H1 (cell line): Measurements from ENCODE around the gene LENG1. TPM values are rescaled to one million over a fixed set of nuclear protein-coding genes. Genes with fewer than 3 reads are reported as not detected.

Experiments
- CTCF ChIA-PET: fragments of 300-600 bp; sonication (Branson Sonifier 250); formaldehyde crosslinking; loops from one replicate; lab custom pipeline; 2021; ENCODE audit not compliant: partially characterized antibody; lab: Charles Lee
- POLR2A ChIA-PET: fragments of 300-600 bp; sonication (Branson Sonifier 250); formaldehyde crosslinking; loops from one replicate; lab custom pipeline; 2021; ENCODE audit warnings: inconsistent platforms; ENCODE audit not compliant: partially characterized antibody; lab: Charles Lee
- DNase-seq, 2 experiments: peaks; one replicate each; pipeline versions ENCODE4 v3.0.0 to v3.0.0-alpha.2; 2010 to 2022; ENCODE audit warnings: low spot score in 2 of 2, low read depth in 1 of 2, mixed read lengths in 1 of 2
- FAIRE-seq: peaks from 2 replicates; lab custom pipeline; 2011; peaks lifted over from hg19 to GRCh38; lab: Jason Lieb, UNC
- H2AFZ ChIP-seq: 2 replicates; pipeline ENCODE4 v1.8.1; 2012; ENCODE audit warnings: low read length, inconsistent platforms
- H2AK5ac ChIP-seq: 2 replicates; pipeline ENCODE4 v1.6.1; 2013; ENCODE audit warnings: low read depth, low read length
- H2BK120ac ChIP-seq: replicated peaks from 2 replicates; pipeline ENCODE3; 2013; ENCODE audit warnings: low read depth, low read length, inconsistent platforms
- H2BK12ac ChIP-seq: 2 replicates; pipeline ENCODE4 v1.6.1; 2013; ENCODE audit warnings: low read depth, low read length
- H2BK15ac ChIP-seq: 2 replicates; pipeline ENCODE4 v1.6.1; 2013; ENCODE audit warnings: low read length
- H2BK20ac ChIP-seq: 2 replicates; pipeline ENCODE4 v1.6.1; 2013; ENCODE audit warnings: low read length
- H2BK5ac ChIP-seq: 2 replicates; pipeline ENCODE4 v1.6.1; 2013; ENCODE audit warnings: low read depth, low read length
- H3K14ac ChIP-seq: 2 replicates; pipeline ENCODE4 v1.6.1; 2013; ENCODE audit warnings: inconsistent platforms; ENCODE audit not compliant: insufficient read length
- H3K18ac ChIP-seq: 2 replicates; pipeline ENCODE4 v1.6.1; 2013; ENCODE audit warnings: low read length; ENCODE audit errors: extremely low read depth
- H3K23ac ChIP-seq: 2 replicates; pipeline ENCODE4 v1.6.1; 2013; ENCODE audit warnings: inconsistent platforms; ENCODE audit not compliant: insufficient read length
- H3K23me2 ChIP-seq: 2 replicates; pipeline ENCODE4 v1.6.1; 2013; ENCODE audit warnings: low read depth, low read length
- H3K27ac ChIP-seq: 2 replicates; pipeline ENCODE4 v1.6.1; 2011; ENCODE audit warnings: low read depth, low read length, inconsistent platforms
- H3K27me3 ChIP-seq, 4 experiments: replicated peaks in 1 of 4; 1 replicate in 1 of 4; 2 replicates in 3 of 4; pipeline versions ENCODE4 v1.6.1 to v1.8.1; 2011 to 2013; ENCODE audit warnings: low read length in 3 of 4, mild to moderate bottlenecking in 3 of 4, inconsistent platforms in 2 of 4, mixed read lengths in 2 of 4, moderate library complexity in 1 of 4; ENCODE audit not compliant: control insufficient read depth in 3 of 4, insufficient read depth in 3 of 4; ENCODE audit errors: extremely low read depth in 1 of 4
- H3K36me3 ChIP-seq, 4 experiments: 2 replicates each; pipeline versions ENCODE4 v1.6.1 to v1.8.1; 2011 to 2013; ENCODE audit warnings: mild to moderate bottlenecking in 4 of 4, low read length in 3 of 4, moderate library complexity in 2 of 4, control low read depth in 1 of 4, inconsistent platforms in 1 of 4; ENCODE audit not compliant: insufficient read depth in 4 of 4, control insufficient read depth in 2 of 4
- H3K4ac ChIP-seq: replicated peaks from 2 replicates; pipeline ENCODE3; 2013; ENCODE audit warnings: low read length, low read depth, mixed read lengths, inconsistent platforms; ENCODE audit not compliant: insufficient read length
- H3K4me1 ChIP-seq, 4 experiments: replicated peaks in 1 of 4; 1 replicate in 1 of 4; 2 replicates in 3 of 4; pipeline versions ENCODE4 v1.6.1 to v1.8.1; 2011 to 2013; ENCODE audit warnings: low read length in 3 of 4, inconsistent platforms in 2 of 4, mixed read lengths in 1 of 4; ENCODE audit not compliant: insufficient read depth in 4 of 4, control insufficient read depth in 3 of 4
- H3K4me2 ChIP-seq, 2 experiments: 2 replicates each; pipeline versions ENCODE4 v1.6.1 to v1.8.1; 2011 to 2013; ENCODE audit warnings: low read depth in 2 of 2, low read length in 2 of 2, control low read depth in 1 of 2, inconsistent platforms in 1 of 2, mild to moderate bottlenecking in 1 of 2; ENCODE audit not compliant: insufficient read depth in 1 of 2
- H3K4me3 ChIP-seq, 4 experiments: fragments of 200-600, 300-600 bp in 1 of 4; sonication (generic), shearing (Covaris generic), sonication (Bioruptor Twin) in 1 of 4; 2 replicates each; pipeline versions ENCODE4 v1.5.1 to v1.8.1; 2011 to 2016; ENCODE audit warnings: low read length in 4 of 4, low read depth in 3 of 4, control low read depth in 2 of 4, inconsistent platforms in 2 of 4, mild to moderate bottlenecking in 2 of 4, mixed read lengths in 1 of 4, moderate library complexity in 1 of 4; ENCODE audit not compliant: insufficient read depth in 2 of 4; ENCODE audit errors: extremely low read depth in 1 of 4
- H3K56ac ChIP-seq: replicated peaks from 2 replicates; pipeline ENCODE3; 2013; ENCODE audit warnings: low read depth, mild to moderate bottlenecking, mixed read lengths, low read length, inconsistent platforms; ENCODE audit not compliant: insufficient read length
- H3K79me1 ChIP-seq: 2 replicates; pipeline ENCODE4 v1.6.1; 2013; ENCODE audit warnings: low read depth, low read length, control low read depth
- H3K79me2 ChIP-seq, 2 experiments: 2 replicates each; pipeline versions ENCODE4 v1.6.1 to v1.8.1; 2012 to 2013; ENCODE audit warnings: low read length in 2 of 2, mild to moderate bottlenecking in 2 of 2, inconsistent platforms in 1 of 2; ENCODE audit not compliant: insufficient read depth in 2 of 2, control insufficient read depth in 1 of 2
- H3K9ac ChIP-seq, 4 experiments: replicated peaks in 1 of 4; 1 replicate in 1 of 4; 2 replicates in 3 of 4; pipeline versions ENCODE4 v1.6.1 to v1.8.1; 2011 to 2013; ENCODE audit warnings: low read depth in 3 of 4, low read length in 3 of 4, control low read depth in 2 of 4, mild to moderate bottlenecking in 2 of 4, moderate library complexity in 2 of 4, inconsistent platforms in 1 of 4; ENCODE audit errors: extremely low read depth in 1 of 4
- H3K9me3 ChIP-seq, 2 experiments: 2 replicates each; pipeline versions ENCODE4 v1.6.1 to v1.8.1; 2012 to 2013; ENCODE audit warnings: mild to moderate bottlenecking in 2 of 2, moderate library complexity in 2 of 2, control low read depth in 1 of 2, inconsistent platforms in 1 of 2, low read depth in 1 of 2, low read length in 1 of 2, mixed read lengths in 1 of 2; ENCODE audit not compliant: insufficient read depth in 2 of 2
- H4K20me1 ChIP-seq, 2 experiments: replicated peaks in 1 of 2; 2 replicates each; pipeline versions ENCODE3 to v1.8.1; 2011 to 2013; ENCODE audit warnings: inconsistent platforms in 2 of 2, low read length in 2 of 2, mild to moderate bottlenecking in 1 of 2; ENCODE audit not compliant: insufficient read depth in 2 of 2, control insufficient read depth in 1 of 2
- H4K5ac ChIP-seq: 2 replicates; pipeline ENCODE4 v1.6.1; 2013; ENCODE audit warnings: low read length, low read depth, mixed read lengths, inconsistent platforms; ENCODE audit not compliant: insufficient read length
- H4K8ac ChIP-seq: 2 replicates; pipeline ENCODE4 v1.8.0; 2013; ENCODE audit warnings: mild to moderate bottlenecking, moderate library complexity, low read length, inconsistent platforms; ENCODE audit not compliant: insufficient read depth; ENCODE audit errors: extremely low read depth
- H4K91ac ChIP-seq: replicated peaks from 2 replicates; pipeline ENCODE3; 2013; ENCODE audit warnings: low read length, mixed read lengths, inconsistent platforms; ENCODE audit not compliant: insufficient read length
- CEBPB ChIP-seq: IDR thresholded peaks from 2 replicates; pipeline ENCODE4 v1.6.1; 2012; ENCODE audit warnings: low read depth, low read length
- POLR2A ChIP-seq, 2 experiments: IDR thresholded peaks; 1 replicate in 1 of 2; 2 replicates in 1 of 2; pipeline ENCODE4 v1.6.1; 2011; ENCODE audit warnings: low read depth in 2 of 2, low read length in 2 of 2, mild to moderate bottlenecking in 2 of 2; ENCODE audit errors: control extremely low read depth in 1 of 2
- POLR2AphosphoS5 ChIP-seq: IDR thresholded peaks from 2 replicates; pipeline ENCODE4 v1.6.1; 2011; ENCODE audit warnings: low read depth, low read length
- SIRT6 ChIP-seq: IDR thresholded peaks from one replicate; pipeline ENCODE4 v1.7.1; 2012; ENCODE audit warnings: low read length, inconsistent platforms
- SP4 ChIP-seq: IDR thresholded peaks from 2 replicates; pipeline ENCODE4 v1.6.1; 2012; ENCODE audit warnings: low read length, inconsistent platforms
- TAF1 ChIP-seq: IDR thresholded peaks from 2 replicates; pipeline ENCODE4 v1.6.1; 2011; ENCODE audit warnings: mild to moderate bottlenecking, low read depth, low read length
- WGBS, 2 experiments: shearing (Covaris generic) in 1 of 2; methylation state at CpG; one replicate each; pipeline versions ENCODE4 v1.1.6 to v1.1.7; 2013 to 2015; ENCODE audit warnings: low lambda C conversion rate in 2 of 2, mixed read lengths in 2 of 2, inconsistent platforms in 1 of 2, low coverage in 1 of 2, missing lambda C conversion rate in 1 of 2; ENCODE audit not compliant: insufficient replicate concordance in 2 of 2, insufficient coverage in 1 of 2, insufficient read length in 1 of 2; ENCODE audit errors: extremely low coverage in 1 of 2, missing lambda C conversion rate in 1 of 2; 5-methylcytosine and 5-hydroxymethylcytosine counted together
- polyA plus RNA-seq, 7 experiments: library from polyadenylated mRNA; depleted of rRNA in 3 of 7; stranded (reverse) in 5 of 7; unstranded in 2 of 7; fragments of >200 nt in 5 of 7; fragments of 200-250 nt in 2 of 7; gene quantifications; 1 replicate in 5 of 7; 2 replicates in 1 of 7; 4 replicates in 1 of 7; pipeline versions ENCODE4 v1.2.1 to v1.2.3, GENCODE V29; 2011 to 2013; ENCODE audit warnings: missing spikeins in 2 of 7, mixed read lengths in 2 of 7
- total RNA-seq: library from RNA; stranded (reverse); fragmentation: NEBNext Ultra II Directional; extraction: Animal tissue kit (Norgen Biotek cat#: 25700); gene quantifications from 2 replicates; pipeline ENCODE4 v1.2.1, GENCODE V29; 2021
- TF ChIP-seq, protein P1 (sequence below): IDR thresholded peaks from 2 replicates; pipeline ENCODE4 v1.6.1; 2012; ENCODE audit warnings: low read length, inconsistent platforms

Gene LENG1
- total and polyA plus RNA-seq, 2 of the 8 experiments (the other 6 are each of a cell fraction or from before 2014, with no cell fraction given) = 1.2 to 4.4 TPM

GRCh38 chr19:54207983-54208783 is 48.7 kb upstream of the LENG1 start:
- Histone ChIP-seq H3K27ac (peak overlapping the region; percentile 39; the same call in 1 of the 2 replicates), H3K23me2 (peaks cover 4% of the 10 kb centered on the region; the same call in 1 of the 2 replicates), H3K79me1 (peaks cover 16% of the 10 kb centered on the region), H3K18ac (no peak overlapping the region), H3K4me3 (no peak overlapping the region), H3K4me1 (peaks cover 6 to 12% (median 10%) of the 10 kb centered on the region in 4 experiments), H2BK120ac (no peak overlapping the region), H3K4ac (no peak overlapping the region), H4K91ac (no peak overlapping the region), H3K9me3 (no peaks in the 10 kb centered on the region), H4K8ac (no peak overlapping the region), H2AK5ac (no peak overlapping the region), H3K56ac (no peak overlapping the region), H3K79me2 (peaks cover 11 to 38% of the 10 kb centered on the region in 2 experiments), H4K20me1 (peaks cover 44 to 46% of the 10 kb centered on the region in 2 experiments), H3K9ac (no peak overlapping the region; a peak in 2 of 7 replicates), H3K4me2 (peak overlapping the region in 1 of 2 experiments; percentile 15; a peak in 2 of 4 replicates), H3K23ac (no peak overlapping the region), H2AFZ (no peak overlapping the region), H2BK12ac (no peak overlapping the region), H3K36me3 (peaks cover 37 to 52% (median 48%) of the 10 kb centered on the region in 4 experiments), H2BK15ac (no peak overlapping the region), H3K27me3 (no peaks in the 10 kb centered on the region), H2BK5ac (no peak overlapping the region), H2BK20ac (no peak overlapping the region), H4K5ac (no peak overlapping the region), H3K14ac (no peak overlapping the region)
- 81% methylated on average over 16 of the region's 18 CpGs; no CpG with 5 or more reads in 1 of the 2 experiments for WGBS, 2 experiments
- DNase-seq (peak in 1 of 2 experiments; percentile 64), FAIRE-seq (no peak)
- CTCF ChIA-PET = interaction anchor here (1.0 to 1.6 kb wide), 6 partner anchors 19 to 59 kb away, joined by 3 to 6 read pairs (median 4); no protein-coding TSS in a partner anchor
- POLR2A ChIA-PET = interaction anchor here (0.6 to 23.4 kb wide), 24 partner anchors 9 to 228 kb away, joined by 3 to 909 read pairs (median 6); partner anchors contain the start of genes CNOT3, LILRB2, LILRB3 and LILRB5
- TF ChIP-seq TAF1 (0 out of 2 replicates have a peak, but pooled peaks have one; percentile 14), CEBPB (peak; percentile 51; the same call in 1 of the 2 replicates), POLR2AphosphoS5 (peak; percentile 95), SP4 (0 out of 2 replicates have a peak, but pooled peaks have one; percentile 26), POLR2A (IDR thresholded peaks at IDR 0.05; ENCODE audit: control extremely low read depth in 1 of 2, low read depth in 2 of 2, low read length in 2 of 2) (peak; percentile 75 to 76; a peak in 2 of 3 replicates), SIRT6 (peak; percentile 17)
- TF ChIP-seq, protein P1, sequence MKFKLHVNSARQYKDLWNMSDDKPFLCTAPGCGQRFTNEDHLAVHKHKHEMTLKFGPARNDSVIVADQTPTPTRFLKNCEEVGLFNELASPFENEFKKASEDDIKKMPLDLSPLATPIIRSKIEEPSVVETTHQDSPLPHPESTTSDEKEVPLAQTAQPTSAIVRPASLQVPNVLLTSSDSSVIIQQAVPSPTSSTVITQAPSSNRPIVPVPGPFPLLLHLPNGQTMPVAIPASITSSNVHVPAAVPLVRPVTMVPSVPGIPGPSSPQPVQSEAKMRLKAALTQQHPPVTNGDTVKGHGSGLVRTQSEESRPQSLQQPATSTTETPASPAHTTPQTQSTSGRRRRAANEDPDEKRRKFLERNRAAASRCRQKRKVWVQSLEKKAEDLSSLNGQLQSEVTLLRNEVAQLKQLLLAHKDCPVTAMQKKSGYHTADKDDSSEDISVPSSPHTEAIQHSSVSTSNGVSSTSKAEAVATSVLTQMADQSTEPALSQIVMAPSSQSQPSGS = peak; percentile 71; the same call in 1 of the 2 replicates
